HepG2 (cell line): ENCODE data around the gene ZNF726. TPM values are rescaled to one million over a fixed set of nuclear protein-coding genes. Genes with fewer than 3 reads are reported as not detected.

Source experiments
- ATAC-seq: fragments of 200-7000 bp; cut with Tn5 transposase; 3 replicates; pipeline ENCODE4 v1.9.1; 2020; ENCODE audit warnings: mild to moderate bottlenecking, moderate library complexity
- BruUV-seq: library from RNA; stranded (reverse); fragments of 400-500 nt; replicated peaks from 2 replicates; lab custom pipeline; 2021; lab: Mats Ljungman, UMichigan
- CTCF ChIA-PET: fragments of 300-600 bp; formaldehyde crosslinking; extraction: SDS; loops from one replicate; lab custom pipeline; 2021; ENCODE audit warnings: low total read pairs, inconsistent platforms, low intra/inter-chr PET ratio; lab: Yijun Ruan, JAX
- POLR2A ChIA-PET: fragments of 350-600 bp; sonication (Branson Sonifier 250); formaldehyde crosslinking; loops from one replicate; lab custom pipeline; 2020; ENCODE audit warnings: antibody characterized with exemption, inconsistent platforms; lab: Yijun Ruan, JAX
- DNase-seq: peaks from one replicate; pipeline ENCODE4 v3.0.0-alpha.2; 2015; ENCODE audit warnings: low spot score
- FAIRE-seq: peaks from 3 replicates; lab custom pipeline; 2011; peaks lifted over from hg19 to GRCh38; lab: Jason Lieb, UNC
- H2AFZ ChIP-seq: one replicate; pipeline ENCODE4 v1.6.1; 2011; ENCODE audit warnings: low read length, inconsistent platforms
- H3K27ac ChIP-seq: fragments of 300-600 bp; 3 replicates; pipeline ENCODE4 v1.8.0; 2011; ENCODE audit warnings: mixed run types, mild to moderate bottlenecking, mixed read lengths, low read length, inconsistent platforms; ENCODE audit not compliant: insufficient read depth; ENCODE audit errors: extremely low read length
- H3K27me3 ChIP-seq, 2 experiments: fragments of 200-600 bp in 1 of 2; 2 replicates in 1 of 2; 3 replicates in 1 of 2; pipeline versions ENCODE4 v1.6.0 to v1.8.0; 2011; ENCODE audit warnings: low read length in 2 of 2, mild to moderate bottlenecking in 2 of 2, moderate library complexity in 2 of 2, inconsistent platforms in 1 of 2; ENCODE audit not compliant: insufficient read depth in 2 of 2, control insufficient read depth in 1 of 2
- H3K36me3 ChIP-seq, 2 experiments: fragments of 200-600 bp in 1 of 2; replicated peaks in 1 of 2; 2 replicates in 1 of 2; 3 replicates in 1 of 2; pipeline versions ENCODE4 v1.5.1 to v1.8.0; 2011; ENCODE audit warnings: low read length in 2 of 2, inconsistent platforms in 1 of 2; ENCODE audit not compliant: insufficient read depth in 2 of 2, control insufficient read depth in 1 of 2
- H3K4me1 ChIP-seq: 2 replicates; pipeline ENCODE4 v1.5.1; 2012; ENCODE audit warnings: low read length, inconsistent platforms; ENCODE audit not compliant: insufficient read depth
- H3K4me2 ChIP-seq: 2 replicates; pipeline ENCODE4 v1.6.0; 2011; ENCODE audit warnings: low read depth, low read length, inconsistent platforms
- H3K4me3 ChIP-seq, 3 experiments: fragments of 200-600 bp in 1 of 3; sonication (generic), shearing (Covaris generic) in 1 of 3; replicated peaks in 1 of 3; 2 replicates each; pipeline ENCODE4 v1.5.1; 2011 to 2016; ENCODE audit warnings: low read length in 3 of 3, inconsistent platforms in 2 of 3, low read depth in 2 of 3, mild to moderate bottlenecking in 2 of 3, control low read depth in 1 of 3, mixed read lengths in 1 of 3; ENCODE audit not compliant: insufficient read depth in 1 of 3
- H3K79me2 ChIP-seq: one replicate; pipeline ENCODE4 v1.6.1; 2011; ENCODE audit warnings: low read length, inconsistent platforms; ENCODE audit not compliant: insufficient read depth
- H3K9ac ChIP-seq: 2 replicates; pipeline ENCODE4 v1.6.0; 2011; ENCODE audit warnings: mild to moderate bottlenecking, low read depth, low read length, inconsistent platforms; ENCODE audit not compliant: insufficient read depth
- H3K9me3 ChIP-seq: 2 replicates; pipeline ENCODE4 v1.5.1; 2012; ENCODE audit warnings: mild to moderate bottlenecking, low read length
- H4K20me1 ChIP-seq: 2 replicates; pipeline ENCODE4 v1.6.0; 2011; ENCODE audit warnings: inconsistent platforms, mild to moderate bottlenecking, low read length, moderate library complexity; ENCODE audit not compliant: insufficient read depth
- ARID5B ChIP-seq: IDR thresholded peaks from 2 replicates; pipeline ENCODE4 v1.4.0; 2020; ENCODE audit warnings: mild to moderate bottlenecking, missing genetic modification reagents
- FLYWCH1 ChIP-seq: sonication (generic); formaldehyde crosslinking; IDR thresholded peaks from 2 replicates; pipeline ENCODE4 v1.8.1; 2023; ENCODE audit warnings: mild to moderate bottlenecking, missing genetic modification reagents
- GATAD2A ChIP-seq: IDR thresholded peaks from 2 replicates; pipeline ENCODE4 v1.6.1; 2016
- MIXL1 ChIP-seq: IDR thresholded peaks from 2 replicates; pipeline ENCODE4 v1.6.1; 2016
- ZNF101 ChIP-seq: sonication (generic); formaldehyde crosslinking; IDR thresholded peaks from 2 replicates; pipeline ENCODE4 v1.4.0; 2020; ENCODE audit warnings: mild to moderate bottlenecking, low read depth, missing genetic modification reagents, borderline replicate concordance
- ZNF468 ChIP-seq: sonication (generic); formaldehyde crosslinking; IDR thresholded peaks from 2 replicates; pipeline ENCODE4 v1.8.0; 2022; ENCODE audit warnings: mild to moderate bottlenecking, moderate library complexity, missing genetic modification reagents
- ZNF567 ChIP-seq: sonication (generic); formaldehyde crosslinking; IDR thresholded peaks from 2 replicates; pipeline ENCODE4 v1.8.1; 2023; ENCODE audit warnings: mild to moderate bottlenecking, missing genetic modification reagents, borderline replicate concordance
- ZSCAN30 ChIP-seq: sonication (generic); formaldehyde crosslinking; IDR thresholded peaks from 2 replicates; pipeline ENCODE4 v1.5.0; 2020; ENCODE audit warnings: mild to moderate bottlenecking, missing genetic modification reagents
- WGBS: methylation state at CpG from one replicate; pipeline ENCODE4 v1.1.6; 2017; ENCODE audit warnings: low lambda C conversion rate; 5-methylcytosine and 5-hydroxymethylcytosine counted together
- in situ Hi-C: cut with HindIII; loops from 2 replicates; pipeline ENCODE4 v1.10.0; 2017; ENCODE audit warnings: low pct_unique_long_range_greater_than_20kb; ENCODE audit not compliant: extremely low pct_ligation_motif_present
- intact Hi-C: fragments of 100-400 bp; cut with micrococcal nuclease; formaldehyde crosslinking; loops from one replicate; pipeline ENCODE4 v1.10.0; 2022; ENCODE audit not compliant: unreplicated experiment
- polyA plus RNA-seq, 8 experiments: library from polyadenylated mRNA; depleted of rRNA in 3 of 8; stranded (reverse) in 7 of 8; unstranded in 1 of 8; fragments of >200 nt; fragmentation: Illumina TruSeq in 4 of 8; extraction: Trizol in 4 of 8; gene quantifications; 2 replicates each; pipeline versions ENCODE4 v1.2.1 to v1.2.3, GENCODE V29; 2011 to 2016; ENCODE audit warnings: low read depth in 4 of 8, missing spikeins in 1 of 8, mixed read lengths in 1 of 8; ENCODE audit not compliant: insufficient read depth in 1 of 8
- total RNA-seq, 5 experiments: library from RNA; depleted of rRNA; stranded (reverse); fragments of >200 nt; fragmentation: Illumina TruSeq; extraction: Trizol; gene quantifications; 2 replicates each; pipeline ENCODE4 v1.2.3, GENCODE V29; 2016; ENCODE audit warnings: low read depth in 1 of 5

Gene ZNF726
- total and polyA plus RNA-seq, 2 of the 13 experiments (the other 11 are each of a cell fraction or from before 2014, with no cell fraction given), result not detected

- TF ChIP-seq ZNF101 (no peak), GATAD2A (CRISPR knock-in tag) (peak; percentile 57; the same call in 1 of the 2 replicates), MIXL1 (peak; percentile 51; the same call in 1 of the 2 replicates), ZSCAN30 (CRISPR knock-in tag) (no peak), ARID5B (CRISPR knock-in tag) (peak; percentile 62)
Measured at GRCh38 chr19:23882493-23882892, 32.2 kb upstream of the ZNF726 start (continued).

DNA sequence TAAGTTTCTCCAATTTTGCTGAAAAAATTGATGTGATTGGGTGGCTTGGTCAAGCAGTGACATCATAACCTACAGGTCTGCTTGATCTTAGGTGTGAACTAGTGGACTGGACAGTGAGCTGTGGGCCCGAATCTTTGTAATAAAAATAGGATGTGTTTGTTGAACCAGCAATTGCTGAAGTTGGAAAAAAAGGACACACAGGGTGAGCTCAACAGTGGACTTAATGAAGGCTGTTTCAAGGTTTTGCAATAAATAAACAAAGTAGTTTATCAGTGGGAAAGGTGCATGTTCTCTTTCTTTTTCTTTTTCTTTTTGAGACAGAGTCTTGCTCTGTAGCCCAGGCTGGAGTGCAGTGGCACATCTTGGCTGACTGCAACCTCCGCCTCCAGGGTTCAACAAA lies 30.3 kb upstream of the ZNF726 start:
- in situ Hi-C loops (no loop called here), intact Hi-C loops (no loop called here)
- ChIA-PET CTCF (no interaction called here), POLR2A (no interaction called here)
- ATAC-seq (no peak), FAIRE-seq (no peak), DNase-seq (no peak)
- Histone ChIP-seq H3K9me3 (peaks cover 100% of the 10 kb centered on the region), H3K9ac (no peak overlapping the region), H3K4me1 (peaks cover 11% of the 10 kb centered on the region), H3K4me3 (no peak overlapping the region), H3K27me3 (no peaks in the 10 kb centered on the region), H3K4me2 (no peak overlapping the region), H4K20me1 (no peaks in the 10 kb centered on the region), H3K27ac (no peak overlapping the region), H2AFZ (no peak overlapping the region), H3K79me2 (no peaks in the 10 kb centered on the region), H3K36me3 (no peaks in the 10 kb centered on the region)
- WGBS, result 25% methylated on average over 2 of the region's 2 CpGs
- TF ChIP-seq FLYWCH1 (CRISPR knock-in tag), result no peak
- no peak for TF ChIP-seq ZNF468 (CRISPR knock-in tag)
- TF ChIP-seq ZNF567 (CRISPR knock-in tag), result no peak
- no TSS peak for BruUV-seq
